K562 (cell line): ENCODE measurements around the gene CBFA2T2. TPM values are rescaled to one million over a fixed set of nuclear protein-coding genes. Genes with fewer than 3 reads are reported as not detected.

Experiments used
- CCAR2 ChIP-seq: fragments of 200-400 bp; formaldehyde crosslinking; IDR thresholded peaks from 2 replicates; pipeline ENCODE4 v1.6.1; 2017; ENCODE audit warnings: mild to moderate bottlenecking, low read depth, low read length
- CHD1 ChIP-seq: fragments of 200-600 bp; sonication (generic); IDR thresholded peaks from one replicate; pipeline ENCODE4 v1.6.1; 2012; ENCODE audit warnings: mild to moderate bottlenecking, moderate library complexity, low read length, inconsistent platforms
- DDX20 ChIP-seq: fragments of 450-650 bp; IDR thresholded peaks from 2 replicates; pipeline ENCODE4 v1.6.1; 2016; ENCODE audit warnings: missing genetic modification characterization, low read depth, mild to moderate bottlenecking, missing compliant biosample characterization, moderate library complexity
- MEF2A ChIP-seq: IDR thresholded peaks from 2 replicates; pipeline ENCODE4 v1.6.1; 2011; ENCODE audit warnings: low read depth, mild to moderate bottlenecking, low read length, moderate library complexity; ENCODE audit not compliant: control insufficient read depth
- MXI1 ChIP-seq: IDR thresholded peaks from 2 replicates; pipeline ENCODE4 v1.6.1; 2011; ENCODE audit warnings: low read depth, mild to moderate bottlenecking, improper control_type of control experiment, low read length
- NFIC ChIP-seq: fragments of 450-650 bp; IDR thresholded peaks from 2 replicates; pipeline ENCODE4 v1.6.1; 2017; ENCODE audit warnings: mild to moderate bottlenecking, inconsistent platforms
- POLR2H ChIP-seq: IDR thresholded peaks from 2 replicates; pipeline ENCODE4 v1.6.1; 2016; ENCODE audit warnings: missing genetic modification characterization, low read depth, mild to moderate bottlenecking, control low read depth, missing compliant biosample characterization, moderate library complexity
- SETDB1 ChIP-seq: IDR thresholded peaks from one replicate; pipeline ENCODE4 v1.6.1; 2012; ENCODE audit warnings: low read length, control low read depth, inconsistent platforms
- SIN3A ChIP-seq, 2 experiments: fragments of 150-350 bp in 1 of 2; IDR thresholded peaks; 2 replicates each; pipeline ENCODE4 v1.6.1; 2011 to 2016; ENCODE audit warnings: borderline replicate concordance in 2 of 2, low read depth in 2 of 2, low read length in 2 of 2, mild to moderate bottlenecking in 2 of 2, moderate library complexity in 2 of 2; ENCODE audit not compliant: control insufficient read depth in 1 of 2
- SMARCA4 ChIP-seq: fragments of 450-650 bp; IDR thresholded peaks from 2 replicates; pipeline ENCODE4 v1.6.1; 2016
- SPI1 ChIP-seq: IDR thresholded peaks from 2 replicates; pipeline ENCODE4 v1.6.1; 2011; ENCODE audit warnings: low read depth, low read length, control low read depth, borderline replicate concordance
- SUPT5H ChIP-seq: fragments of 450-650 bp; IDR thresholded peaks from 2 replicates; pipeline ENCODE4 v1.6.1; 2016
- TBP ChIP-seq: optimal IDR thresholded peaks from 2 replicates; pipeline ENCODE3; 2011; ENCODE audit warnings: low read depth, low read length, improper control_type of control experiment
- YBX1 ChIP-seq: fragments of 450-650 bp; IDR thresholded peaks from 2 replicates; pipeline ENCODE4 v1.7.1; 2016; ENCODE audit warnings: mild to moderate bottlenecking
- ZNF140 ChIP-seq: fragments of 250-450 bp; sonication (Bioruptor Pico); IDR thresholded peaks from 2 replicates; pipeline ENCODE4 v1.8.0; 2021; ENCODE audit warnings: moderate library complexity, mild to moderate bottlenecking, inconsistent platforms
- ZNF354B ChIP-seq: fragments of 250-450 bp; sonication (Bioruptor Pico); IDR thresholded peaks from 2 replicates; pipeline ENCODE4 v1.4.0; 2020
- polyA plus RNA-seq, 8 experiments: library from polyadenylated mRNA; depleted of rRNA in 4 of 8; stranded (reverse) in 5 of 8; unstranded in 3 of 8; fragments of >200 nt; fragmentation: Nextera tagmentation in 2 of 8; fragmentation: Illumina TruSeq in 1 of 8; extraction: Ambion mirVana in 2 of 8; extraction: Trizol in 1 of 8; gene quantifications; 2 replicates each; pipeline versions ENCODE4 v1.2.1 to v1.2.3, GENCODE V29; 2011 to 2014; ENCODE audit warnings: inconsistent platforms in 1 of 8, missing spikeins in 1 of 8
- total RNA-seq, 7 experiments: library from RNA; depleted of rRNA in 6 of 7; stranded (reverse); fragments of >200 nt in 6 of 7; fragmentation: Illumina TruSeq in 2 of 7; extraction: Trizol in 2 of 7; gene quantifications; 2 replicates each; pipeline versions ENCODE4 v1.2.1 to v1.2.3, GENCODE V29; 2011 to 2021; ENCODE audit warnings: low replicate concordance in 1 of 7
- TF ChIP-seq, protein P1 (sequence below): fragments of 250-450 bp; sonication (Bioruptor Pico); IDR thresholded peaks from 2 replicates; pipeline ENCODE4 v1.4.0; 2020; ENCODE audit warnings: mild to moderate bottlenecking, moderate library complexity, borderline replicate concordance
- TF ChIP-seq, protein P2 (sequence below), 2 experiments: fragments of 450-650 bp in 1 of 2; sonication (generic) in 1 of 2; formaldehyde crosslinking; conservative IDR thresholded peaks; 2 replicates each; pipeline versions ENCODE4 v1.4.0 to v1.8.1; 2020 to 2022; ENCODE audit warnings: mild to moderate bottlenecking in 1 of 2, missing genetic modification reagents in 1 of 2
- TF ChIP-seq, protein P3 (sequence below): sonication (generic); formaldehyde crosslinking; IDR thresholded peaks from 2 replicates; pipeline ENCODE4 v1.8.1; 2022; ENCODE audit warnings: missing genetic modification reagents
- TF ChIP-seq, protein P4 (sequence below): sonication (generic); formaldehyde crosslinking; IDR thresholded peaks from 2 replicates; pipeline ENCODE4 v1.5.0; 2020; ENCODE audit warnings: missing genetic modification reagents
- TF ChIP-seq, protein P5 (sequence below), 2 experiments: IDR thresholded peaks in 1 of 2; conservative IDR thresholded peaks in 1 of 2; 2 replicates each; pipeline ENCODE4 v1.6.1; 2016; ENCODE audit warnings: low read depth in 2 of 2, mild to moderate bottlenecking in 1 of 2, missing compliant biosample characterization in 1 of 2, missing genetic modification characterization in 1 of 2, moderate library complexity in 1 of 2

Gene CBFA2T2
- total and polyA plus RNA-seq, 9 of the 15 experiments (the other 6 are each of a cell fraction or from before 2014, with no cell fraction given): 0.27 to 9.6 (median 5.8) TPM

DNA sequence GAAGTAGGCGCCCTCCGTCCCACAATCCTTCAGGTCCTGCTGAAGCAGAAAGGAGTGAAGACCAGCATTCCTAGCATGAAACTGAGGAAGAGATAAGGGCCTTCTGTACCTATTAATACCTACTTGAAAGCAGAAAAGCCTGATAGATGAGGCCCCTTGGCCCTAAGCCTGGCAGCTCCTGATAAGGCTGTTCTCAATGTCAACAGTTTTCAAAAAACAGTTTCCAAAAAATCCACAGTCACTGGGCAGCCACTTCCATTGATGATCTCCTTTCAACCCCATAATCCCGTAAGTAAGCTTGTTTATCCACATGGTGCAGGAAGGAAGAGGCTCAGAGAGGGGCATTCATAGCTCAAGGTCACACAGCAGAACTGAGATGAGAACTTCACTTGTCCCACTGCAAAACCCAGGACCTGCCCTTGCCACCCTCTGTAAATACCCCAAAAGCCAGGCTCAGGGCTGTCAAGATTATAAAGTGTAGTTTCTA is 199.1 kb downstream of the CBFA2T2 start (continued):
- TF ChIP-seq, protein P1, sequence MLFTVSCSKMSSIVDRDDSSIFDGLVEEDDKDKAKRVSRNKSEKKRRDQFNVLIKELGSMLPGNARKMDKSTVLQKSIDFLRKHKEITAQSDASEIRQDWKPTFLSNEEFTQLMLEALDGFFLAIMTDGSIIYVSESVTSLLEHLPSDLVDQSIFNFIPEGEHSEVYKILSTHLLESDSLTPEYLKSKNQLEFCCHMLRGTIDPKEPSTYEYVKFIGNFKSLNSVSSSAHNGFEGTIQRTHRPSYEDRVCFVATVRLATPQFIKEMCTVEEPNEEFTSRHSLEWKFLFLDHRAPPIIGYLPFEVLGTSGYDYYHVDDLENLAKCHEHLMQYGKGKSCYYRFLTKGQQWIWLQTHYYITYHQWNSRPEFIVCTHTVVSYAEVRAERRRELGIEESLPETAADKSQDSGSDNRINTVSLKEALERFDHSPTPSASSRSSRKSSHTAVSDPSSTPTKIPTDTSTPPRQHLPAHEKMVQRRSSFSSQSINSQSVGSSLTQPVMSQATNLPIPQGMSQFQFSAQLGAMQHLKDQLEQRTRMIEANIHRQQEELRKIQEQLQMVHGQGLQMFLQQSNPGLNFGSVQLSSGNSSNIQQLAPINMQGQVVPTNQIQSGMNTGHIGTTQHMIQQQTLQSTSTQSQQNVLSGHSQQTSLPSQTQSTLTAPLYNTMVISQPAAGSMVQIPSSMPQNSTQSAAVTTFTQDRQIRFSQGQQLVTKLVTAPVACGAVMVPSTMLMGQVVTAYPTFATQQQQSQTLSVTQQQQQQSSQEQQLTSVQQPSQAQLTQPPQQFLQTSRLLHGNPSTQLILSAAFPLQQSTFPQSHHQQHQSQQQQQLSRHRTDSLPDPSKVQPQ: no peak
- TF ChIP-seq TBP: no peak
- peak; percentile 84 for TF ChIP-seq NFIC
- TF ChIP-seq, protein P2, sequence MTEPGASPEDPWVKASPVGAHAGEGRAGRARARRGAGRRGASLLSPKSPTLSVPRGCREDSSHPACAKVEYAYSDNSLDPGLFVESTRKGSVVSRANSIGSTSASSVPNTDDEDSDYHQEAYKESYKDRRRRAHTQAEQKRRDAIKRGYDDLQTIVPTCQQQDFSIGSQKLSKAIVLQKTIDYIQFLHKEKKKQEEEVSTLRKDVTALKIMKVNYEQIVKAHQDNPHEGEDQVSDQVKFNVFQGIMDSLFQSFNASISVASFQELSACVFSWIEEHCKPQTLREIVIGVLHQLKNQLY (CRISPR knock-in tag; conservative IDR thresholded peaks at IDR 0.05): no peak
- no peak for TF ChIP-seq ZNF354B
- TF ChIP-seq YBX1: no peak
- no peak for TF ChIP-seq SUPT5H
- TF ChIP-seq, protein P3, sequence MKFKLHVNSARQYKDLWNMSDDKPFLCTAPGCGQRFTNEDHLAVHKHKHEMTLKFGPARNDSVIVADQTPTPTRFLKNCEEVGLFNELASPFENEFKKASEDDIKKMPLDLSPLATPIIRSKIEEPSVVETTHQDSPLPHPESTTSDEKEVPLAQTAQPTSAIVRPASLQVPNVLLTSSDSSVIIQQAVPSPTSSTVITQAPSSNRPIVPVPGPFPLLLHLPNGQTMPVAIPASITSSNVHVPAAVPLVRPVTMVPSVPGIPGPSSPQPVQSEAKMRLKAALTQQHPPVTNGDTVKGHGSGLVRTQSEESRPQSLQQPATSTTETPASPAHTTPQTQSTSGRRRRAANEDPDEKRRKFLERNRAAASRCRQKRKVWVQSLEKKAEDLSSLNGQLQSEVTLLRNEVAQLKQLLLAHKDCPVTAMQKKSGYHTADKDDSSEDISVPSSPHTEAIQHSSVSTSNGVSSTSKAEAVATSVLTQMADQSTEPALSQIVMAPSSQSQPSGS: no peak
- no peak for TF ChIP-seq CCAR2
- TF ChIP-seq, protein P4, sequence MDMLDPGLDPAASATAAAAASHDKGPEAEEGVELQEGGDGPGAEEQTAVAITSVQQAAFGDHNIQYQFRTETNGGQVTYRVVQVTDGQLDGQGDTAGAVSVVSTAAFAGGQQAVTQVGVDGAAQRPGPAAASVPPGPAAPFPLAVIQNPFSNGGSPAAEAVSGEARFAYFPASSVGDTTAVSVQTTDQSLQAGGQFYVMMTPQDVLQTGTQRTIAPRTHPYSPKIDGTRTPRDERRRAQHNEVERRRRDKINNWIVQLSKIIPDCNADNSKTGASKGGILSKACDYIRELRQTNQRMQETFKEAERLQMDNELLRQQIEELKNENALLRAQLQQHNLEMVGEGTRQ (CRISPR knock-in tag): no peak
- no peak for TF ChIP-seq ZNF140 (CRISPR knock-in tag)
- TF ChIP-seq, protein P5, sequence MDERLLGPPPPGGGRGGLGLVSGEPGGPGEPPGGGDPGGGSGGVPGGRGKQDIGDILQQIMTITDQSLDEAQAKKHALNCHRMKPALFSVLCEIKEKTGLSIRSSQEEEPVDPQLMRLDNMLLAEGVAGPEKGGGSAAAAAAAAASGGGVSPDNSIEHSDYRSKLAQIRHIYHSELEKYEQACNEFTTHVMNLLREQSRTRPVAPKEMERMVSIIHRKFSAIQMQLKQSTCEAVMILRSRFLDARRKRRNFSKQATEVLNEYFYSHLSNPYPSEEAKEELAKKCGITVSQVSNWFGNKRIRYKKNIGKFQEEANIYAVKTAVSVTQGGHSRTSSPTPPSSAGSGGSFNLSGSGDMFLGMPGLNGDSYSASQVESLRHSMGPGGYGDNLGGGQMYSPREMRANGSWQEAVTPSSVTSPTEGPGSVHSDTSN (CRISPR knock-in tag; IDR thresholded peaks at IDR 0.05; ENCODE audit: low read depth): no peak
- TF ChIP-seq, protein P5 (tag; conservative IDR thresholded peaks at IDR 0.05; ENCODE audit: low read depth): peak; percentile 76
- TF ChIP-seq MEF2A: peak; percentile 92
- TF ChIP-seq CHD1: no peak
- peak; percentile 91 for TF ChIP-seq SMARCA4
- TF ChIP-seq POLR2H (tag): no peak
- no peak for TF ChIP-seq SPI1
- no peak for TF ChIP-seq SIN3A (IDR thresholded peaks at IDR 0.05; ENCODE audit: borderline replicate concordance in 2 of 2, control insufficient read depth in 1 of 2, low read depth in 2 of 2, low read length in 2 of 2)
- TF ChIP-seq SETDB1: no peak
- TF ChIP-seq MXI1: no peak
- no peak for TF ChIP-seq DDX20 (tag)
